ENCODE results near the gene GRK5. TPM values are rescaled to one million over a fixed set of nuclear protein-coding genes. Genes with fewer than 3 reads are reported as not detected.

Gene GRK5
- total RNA-seq, 2 donors from 2014 or later, result 18.9 to 28.2 TPM

Other genes with a start within 250 kb of the GRK5 start
- gene NANOS1, start 177.9 kb upstream of the GRK5 start, total RNA-seq, result under 1 TPM; 0.11 to 0.30 TPM
- 100 to 1,000 TPM in 1 of 2 donors, 10 to 100 TPM in 1; 93.8 to 155 TPM for gene EIF3A, start 126.8 kb upstream of the GRK5 start, total RNA-seq
- 10 to 100 TPM; 15.6 to 32.0 TPM for gene DENND10, start 103.5 kb upstream of the GRK5 start, total RNA-seq
- gene SFXN4, start 41.9 kb upstream of the GRK5 start, total RNA-seq, result 10 to 100 TPM; 20.4 to 38.7 TPM
- 100 to 1,000 TPM; 141 to 239 TPM for gene PRDX3, start 28.8 kb upstream of the GRK5 start, total RNA-seq

All from activated T-helper 17 cell treated with anti-CD3 and anti-CD28 coated beads, Interleukin-2, amount 50 U/mL, for 72 hours (primary cell).